ENCODE data around the gene SERPINF2. TPM values are rescaled to one million over a fixed set of nuclear protein-coding genes. Genes with fewer than 3 reads are reported as not detected.

SERPINF2 gene
- total RNA-seq, 1 experiment from 2014 or later = 0.68 TPM

DNA sequence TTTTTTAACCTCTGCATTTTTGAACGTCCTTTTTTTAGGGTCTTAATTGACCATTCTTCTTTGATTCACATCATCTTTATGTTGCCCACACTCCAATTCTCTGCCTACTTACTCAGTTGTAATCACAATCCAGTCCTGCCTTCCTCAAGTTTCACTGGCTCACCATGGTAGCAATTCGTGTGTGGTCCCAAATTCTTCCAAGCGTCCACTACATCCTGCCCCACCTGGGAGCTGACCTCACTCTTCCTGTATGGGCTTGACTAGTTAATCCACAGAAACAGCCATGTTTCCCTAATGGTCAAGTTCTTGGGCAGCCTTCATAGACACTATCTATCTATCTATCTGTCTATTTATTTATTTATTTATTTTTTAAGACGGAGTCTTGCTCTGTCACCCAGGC is 39.6 kb upstream of the SERPINF2 start:
- H3K23me2 ChIP-seq (ENCODE audit: insufficient read length, low read depth, low read length, poor library complexity, severe bottlenecking) = no peaks in the 10 kb centered on the region
- Mint-ChIP-seq H3K36me3 (ENCODE audit: insufficient read depth in 1 of 3, low read depth in 3 of 3) (no peaks in the 10 kb centered on the region), H3K27ac (no peak overlapping the region), H3K27me3 (ENCODE audit: low read depth) (peaks cover 5% of the 10 kb centered on the region), H3K9me3 (no peaks in the 10 kb centered on the region), H3K4me1 (peaks cover 3 to 5% of the 10 kb centered on the region in 2 experiments; a peak in 3 of 4 replicates), H3K4me3 (no peak overlapping the region)
- no peak overlapping the region for H2AFZ ChIP-seq (ENCODE audit: low read length)
- H3T11ph ChIP-seq (ENCODE audit: low read length) = no peak overlapping the region
- no peak overlapping the region for H2AK5ac ChIP-seq (ENCODE audit: insufficient read length, low read length)
- no peaks in the 10 kb centered on the region for H3K9me3 ChIP-seq (ENCODE audit: control insufficient read depth, low read depth, low read length)
- no peak overlapping the region for H2BK12ac ChIP-seq (ENCODE audit: insufficient read length, low read depth, low read length)
- H3K4ac ChIP-seq (ENCODE audit: low read depth, low read length) = no peak overlapping the region
- H4K5ac ChIP-seq (ENCODE audit: insufficient read length, low read depth, low read length) = no peak overlapping the region
- H3K23ac ChIP-seq (ENCODE audit: insufficient read length, low read depth, low read length) = no peak overlapping the region
- H3K79me2 ChIP-seq (ENCODE audit: insufficient read depth, low read length) = no peaks in the 10 kb centered on the region
- H3K18ac ChIP-seq (ENCODE audit: insufficient read length, low read depth, low read length) = no peak overlapping the region
- no peaks in the 10 kb centered on the region for H3K27me3 ChIP-seq (ENCODE audit: insufficient read depth, low read length)
- H2BK5ac ChIP-seq (ENCODE audit: insufficient read length, low read length) = no peak overlapping the region
- no peaks in the 10 kb centered on the region for H4K20me1 ChIP-seq (ENCODE audit: control insufficient read depth, insufficient read depth, insufficient read length)
- H4K8ac ChIP-seq (replicated peaks; ENCODE audit: insufficient read length, low read depth, low read length) = no peak overlapping the region
- H3K79me1 ChIP-seq (ENCODE audit: insufficient read depth, low read depth, low read length, poor library complexity, severe bottlenecking) = no peaks in the 10 kb centered on the region
- no peak overlapping the region for H3K4me2 ChIP-seq (ENCODE audit: insufficient read depth, insufficient read length, low read length)
- H3K9ac ChIP-seq (ENCODE audit: extremely low read depth, insufficient read length, low read length) = no peak overlapping the region
- no peak overlapping the region for H2BK15ac ChIP-seq (ENCODE audit: low read depth, low read length)
- no peak overlapping the region for H2BK20ac ChIP-seq (ENCODE audit: low read depth, low read length, poor library complexity, severe bottlenecking)
- H3K27ac ChIP-seq (ENCODE audit: insufficient read length, low read depth, low read length) = no peak overlapping the region
- no peak overlapping the region for H2BK120ac ChIP-seq (ENCODE audit: low read depth, low read length, poor library complexity, severe bottlenecking)
- no peak for TF ChIP-seq CTCF (conservative IDR thresholded peaks at IDR 0.05)
- DNase-seq = no peak
- H4K91ac ChIP-seq (ENCODE audit: insufficient read length, low read depth, low read length) = no peak overlapping the region
- no CpG with 5 or more reads among the region's 4 CpGs for WGBS (ENCODE audit: extremely low coverage, insufficient read length, low lambda C conversion rate)
- no peak overlapping the region for H3K14ac ChIP-seq (ENCODE audit: insufficient read depth, low read length)
- no peaks in the 10 kb centered on the region for H3K4me1 ChIP-seq (ENCODE audit: insufficient read depth, low read length)
- H3K56ac ChIP-seq (ENCODE audit: insufficient read length, low read depth, low read length) = no peak overlapping the region
